Neural cell (in vitro differentiated cells): ENCODE data around the gene DNAJB9. TPM values are rescaled to one million over a fixed set of nuclear protein-coding genes. Genes with fewer than 3 reads are reported as not detected.

Experiments
- H2AFZ ChIP-seq: fragments of 200-600, 300-800 bp; sonication (generic), shearing (Covaris generic); 2 replicates; pipeline ENCODE4 v1.6.0; 2014; ENCODE audit warnings: low read depth, mild to moderate bottlenecking, antibody characterized with exemption, low read length, moderate library complexity
- H3F3A ChIP-seq: fragments of 200-600 bp; shearing (Covaris generic); 2 replicates; pipeline ENCODE4 v1.6.1; 2016; ENCODE audit warnings: mild to moderate bottlenecking, moderate library complexity, mixed read lengths, antibody characterized with exemption, low read length; ENCODE audit not compliant: insufficient read depth, poor library complexity, severe bottlenecking
- H3K27ac ChIP-seq: fragments of 200-600, 300-800 bp; sonication (generic), shearing (Covaris generic); 2 replicates; pipeline ENCODE4 v1.5.1; 2014; ENCODE audit warnings: mild to moderate bottlenecking, low read length, moderate library complexity
- H3K27me3 ChIP-seq: fragments of 300-800, 200-600 bp; sonication (generic), shearing (Covaris generic); 2 replicates; pipeline ENCODE4 v1.6.0; 2014; ENCODE audit warnings: mild to moderate bottlenecking, low read depth, low read length, moderate library complexity; ENCODE audit not compliant: insufficient read depth
- H3K36me3 ChIP-seq: fragments of 300-800, 200-600 bp; sonication (generic), shearing (Covaris generic); 2 replicates; pipeline ENCODE4 v1.5.1; 2014; ENCODE audit warnings: mild to moderate bottlenecking, antibody characterized with exemption, low read length, moderate library complexity; ENCODE audit not compliant: insufficient read depth
- H3K4me2 ChIP-seq: fragments of 300-800, 200-600 bp; sonication (generic), shearing (Covaris generic); 2 replicates; pipeline ENCODE4 v1.6.0; 2014; ENCODE audit warnings: mild to moderate bottlenecking, low read length
- H3K4me3 ChIP-seq: fragments of 300-800, 200-600 bp; sonication (generic), shearing (Covaris generic); 2 replicates; pipeline ENCODE4 v1.5.1; 2014; ENCODE audit warnings: mild to moderate bottlenecking, low read length, moderate library complexity
- H3K79me2 ChIP-seq: fragments of 200-600 bp; shearing (Covaris generic); replicated peaks from 2 replicates; pipeline ENCODE4 v1.6.0; 2014; ENCODE audit warnings: mild to moderate bottlenecking, low read length, moderate library complexity; ENCODE audit not compliant: insufficient read depth
- H3K9ac ChIP-seq: fragments of 300-800, 200-600 bp; sonication (generic), shearing (Covaris generic); 2 replicates; pipeline ENCODE4 v1.6.1; 2016; ENCODE audit warnings: mild to moderate bottlenecking, low read length, mixed read lengths
- H3K9me2 ChIP-seq: fragments of 200-600 bp; shearing (Covaris generic); 2 replicates; pipeline ENCODE4 v1.6.1; 2016; ENCODE audit warnings: mild to moderate bottlenecking, low read length, mixed read lengths; ENCODE audit not compliant: insufficient read depth
- H3K9me3 ChIP-seq: fragments of 200-600, 300-800 bp; sonication (generic), shearing (Covaris generic); 2 replicates; pipeline ENCODE4 v1.6.1; 2016; ENCODE audit warnings: mild to moderate bottlenecking, mixed run types, low read length, moderate library complexity, mixed read lengths
- H4K20me1 ChIP-seq: fragments of 200-600 bp; shearing (Covaris generic); 2 replicates; pipeline ENCODE4 v1.6.1; 2016; ENCODE audit warnings: mild to moderate bottlenecking, mixed run types; ENCODE audit not compliant: insufficient read depth
- CTCF ChIP-seq: fragments of 450-650 bp; IDR thresholded peaks from 2 replicates; pipeline ENCODE4 v1.5.1; 2014; ENCODE audit warnings: antibody characterized with exemption, mild to moderate bottlenecking, moderate library complexity; ENCODE audit not compliant: poor library complexity, severe bottlenecking
- EP300 ChIP-seq: fragments of 450-650 bp; conservative IDR thresholded peaks from 2 replicates; pipeline ENCODE4 v1.6.1; 2014; ENCODE audit warnings: antibody characterized with exemption, mild to moderate bottlenecking, moderate library complexity; ENCODE audit not compliant: poor library complexity, severe bottlenecking
- EZH2 ChIP-seq: fragments of 200-600, 300-800 bp; shearing (Covaris generic), sonication (generic); IDR thresholded peaks from 2 replicates; pipeline ENCODE4 v1.6.1; 2014; ENCODE audit warnings: antibody characterized with exemption, low read length, borderline replicate concordance, mild to moderate bottlenecking; ENCODE audit not compliant: insufficient read depth, poor library complexity, severe bottlenecking
- MXI1 ChIP-seq: fragments of 450-650 bp; conservative IDR thresholded peaks from 2 replicates; pipeline ENCODE4 v1.6.1; 2014; ENCODE audit warnings: antibody characterized with exemption, mild to moderate bottlenecking; ENCODE audit not compliant: poor library complexity, severe bottlenecking
- POLR2AphosphoS5 ChIP-seq: IDR thresholded peaks from 2 replicates; pipeline ENCODE4 v1.6.1; 2012
- REST ChIP-seq: IDR thresholded peaks from 2 replicates; pipeline ENCODE4 v1.6.1; 2012; ENCODE audit warnings: borderline replicate concordance
- SMC3 ChIP-seq: fragments of 450-650 bp; conservative IDR thresholded peaks from 2 replicates; pipeline ENCODE4 v1.6.1; 2014; ENCODE audit warnings: antibody characterized with exemption, mild to moderate bottlenecking, moderate library complexity; ENCODE audit not compliant: poor library complexity
- TAF1 ChIP-seq: IDR thresholded peaks from 2 replicates; pipeline ENCODE4 v1.6.1; 2012; ENCODE audit warnings: low read depth
- polyA plus RNA-seq: library from polyadenylated mRNA; depleted of rRNA; stranded (reverse); fragments of >200 nt; gene quantifications from 2 replicates; pipeline ENCODE4 v1.2.3, GENCODE V29; 2014

The DNAJB9 gene
- polyA plus RNA-seq, 1 donor from 2014 or later: 102 TPM

- Histone ChIP-seq H3K9ac (no peak overlapping the region), H4K20me1 (no peaks in the 10 kb centered on the region), H3K27me3 (no peaks in the 10 kb centered on the region), H2AFZ (no peak overlapping the region), H3K4me3 (no peak overlapping the region), H3K79me2 (peaks cover 37% of the 10 kb centered on the region), H3F3A (peaks cover 4% of the 10 kb centered on the region), H3K27ac (no peak overlapping the region), H3K4me2 (no peak overlapping the region), H3K36me3 (no peaks in the 10 kb centered on the region), H3K9me2 (no peaks in the 10 kb centered on the region), H3K9me3 (no peaks in the 10 kb centered on the region)
- TF ChIP-seq EZH2: no peak
- no peak for TF ChIP-seq POLR2AphosphoS5
- no peak for TF ChIP-seq MXI1
- TF ChIP-seq REST: no peak
- TF ChIP-seq CTCF: no peak
Observed at GRCh38 chr7:108565987-108566386, 3.7 kb upstream of the DNAJB9 start.

- peaks cover 61% of the 10 kb centered on the region for H3K79me2 ChIP-seq
- no peaks in the 10 kb centered on the region for H4K20me1 ChIP-seq
- H3K9me3 ChIP-seq: no peaks in the 10 kb centered on the region
- H3F3A ChIP-seq: peaks cover 4% of the 10 kb centered on the region
- TF ChIP-seq TAF1 (no peak), EP300 (no peak), SMC3 (peak; percentile 13), REST (peak; percentile 52)
- no peaks in the 10 kb centered on the region for H3K27me3 ChIP-seq
- peak overlapping the region; percentile 86 for H3K4me3 ChIP-seq
- no peaks in the 10 kb centered on the region for H3K9me2 ChIP-seq
- H3K4me2 ChIP-seq: peak overlapping the region; percentile 85
- H2AFZ ChIP-seq: peak overlapping the region; percentile 67
- H3K36me3 ChIP-seq: peaks cover 5% of the 10 kb centered on the region
- peak overlapping the region; percentile 81 for H3K9ac ChIP-seq
- H3K27ac ChIP-seq: peak overlapping the region; percentile 88
Observed at GRCh38 chr7:108568801-108569380, 783 bp upstream of the DNAJB9 start.
